COLO668 (cell line): Measurements from ENCODE around the gene AK6.
A peak's percentile ranks its signal among the peaks of the same experiment; 100 is the strongest.

ENCODE experiments used
- DNase-seq: peaks from one replicate; lab custom pipeline; 2025; ENCODE audit not compliant: unreplicated experiment; lab: John Stamatoyannopoulos, UW

The AK6 gene

GRCh38 chr5:69369340-69370121, at the start of gene AK6, which contains the start of the genes RAD17 and TAF9:
TSS of gene AK6 (minus strand) at chr5:69369520. CDS start at chr5:69369490, 30 bp downstream.
TSS of gene RAD17 (plus strand) at chr5:69369818. CDS start at chr5:69372209, 2,391 bp downstream.
TSS of gene TAF9 (minus strand) at chr5:69369520. CDS start at chr5:69365737, 3,783 bp downstream.
- DNase-seq: peak; percentile 89

GRCh38 chr5:69418554-69418953, 49.2 kb upstream of the AK6 start:
- DNase-seq: no peak

GRCh38 chr5:69416699-69417098, 47.4 kb upstream of the AK6 start:
- no peak for DNase-seq

- DNase-seq: peak; percentile 11
Measured at GRCh38 chr5:69416180-69416579, 46.9 kb upstream of the AK6 start.

- DNase-seq: peak; percentile 34
Measured at GRCh38 chr5:69415584-69415958, 46.3 kb upstream of the AK6 start.

GRCh38 chr5:69414885-69415583, 45.7 kb upstream of the AK6 start, which contains the start of gene MARVELD2:
TSS of gene MARVELD2 (plus strand) at chr5:69415116. CDS start at chr5:69419386, 4,270 bp downstream.
- peak; percentile 95 for DNase-seq

GRCh38 chr5:69404659-69405330, 35.5 kb upstream of the AK6 start:
- DNase-seq: no peak

DNA sequence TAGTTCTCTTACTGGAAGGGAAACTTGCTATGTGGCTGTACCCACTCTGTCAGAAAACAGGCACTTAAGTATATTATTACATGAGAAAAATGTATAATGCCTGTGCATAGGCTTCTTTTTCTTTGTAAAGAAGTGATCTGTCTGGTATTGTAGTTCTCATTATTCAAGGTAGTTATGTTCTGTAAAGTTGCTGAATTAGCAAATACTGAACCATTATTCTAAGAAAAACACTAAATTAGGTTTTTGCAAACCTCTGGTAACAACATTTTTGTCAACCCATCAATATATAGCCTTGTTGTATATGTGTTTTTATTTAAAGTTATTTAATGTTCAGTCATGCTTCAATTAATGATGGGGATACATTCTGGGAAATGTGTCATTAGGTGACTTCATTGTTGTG, 9.1 kb upstream of the AK6 start:
- DNase-seq: no peak

GRCh38 chr5:69374911-69375446, 5.7 kb upstream of the AK6 start:
- DNase-seq: no peak

DNA sequence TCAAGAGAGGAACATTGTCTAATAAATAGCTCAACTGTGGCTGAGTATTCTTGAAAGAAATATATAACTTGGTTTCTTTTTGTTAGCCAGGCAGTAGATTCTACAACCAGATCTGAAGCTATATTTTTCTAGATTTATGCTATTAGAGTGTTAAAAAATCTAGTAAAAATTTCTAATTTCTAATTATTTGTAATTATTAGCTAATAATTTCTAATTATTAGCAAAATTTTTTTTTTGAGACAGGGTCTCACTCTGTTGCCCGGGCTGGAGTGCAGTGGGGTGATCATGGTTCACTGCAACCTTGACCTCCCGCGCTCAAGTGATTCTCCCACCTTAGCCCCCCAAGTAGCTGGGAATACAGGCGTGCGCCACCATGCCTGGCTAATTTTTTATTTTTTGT, 3.1 kb upstream of the AK6 start:
- no peak for DNase-seq

DNA sequence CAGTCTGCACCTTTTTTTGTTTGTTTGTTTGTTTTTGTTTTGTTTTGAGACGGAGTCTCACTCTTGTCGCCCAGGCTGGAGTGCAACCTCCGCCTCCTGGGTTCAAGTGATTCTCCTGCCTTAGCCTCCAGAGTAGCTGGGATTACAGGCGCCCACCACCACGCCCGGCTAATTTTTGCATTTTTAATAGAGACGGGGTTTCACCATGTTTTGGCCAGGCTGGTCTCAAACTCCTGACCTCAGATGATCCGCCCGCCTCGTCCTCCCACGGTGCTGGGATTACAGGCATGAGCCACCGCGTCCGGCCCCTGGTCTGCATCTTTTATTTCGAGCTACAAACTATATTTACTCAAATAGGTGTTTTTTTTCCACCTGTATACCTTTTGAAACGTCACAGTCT, 1.0 kb upstream of the AK6 start:
- DNase-seq: peak; percentile 0

GRCh38 chr5:69368458-69369339, 621 bp downstream of the AK6 start:
- DNase-seq: no peak

DNA sequence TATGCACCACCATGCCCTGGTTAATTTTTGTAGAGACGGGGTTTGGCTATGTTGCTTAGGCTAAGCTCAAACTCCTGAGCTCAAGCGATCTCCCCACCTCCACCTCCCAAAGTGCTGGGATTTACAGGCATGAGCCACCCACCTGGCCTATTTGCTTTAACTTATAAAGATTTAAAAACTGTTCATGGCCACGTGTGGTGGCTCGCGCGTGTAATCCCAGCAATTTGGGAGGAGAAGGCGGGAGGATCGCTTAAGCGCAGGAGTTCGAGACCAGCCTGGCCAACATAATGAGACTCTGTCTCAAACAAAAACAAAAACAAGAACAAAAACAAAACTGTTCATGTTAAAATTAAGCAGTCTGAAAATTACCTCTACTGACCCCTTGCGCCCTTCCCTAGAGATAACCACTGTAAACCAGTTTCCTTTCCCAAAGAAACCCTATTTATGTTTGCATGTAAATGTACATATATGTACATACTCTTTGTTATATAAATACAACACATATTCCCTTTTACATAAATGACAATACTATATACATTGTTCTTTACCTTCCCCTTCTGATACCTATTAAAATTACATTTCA, 1.5 kb downstream of the AK6 start:
- DNase-seq: no peak

DNA sequence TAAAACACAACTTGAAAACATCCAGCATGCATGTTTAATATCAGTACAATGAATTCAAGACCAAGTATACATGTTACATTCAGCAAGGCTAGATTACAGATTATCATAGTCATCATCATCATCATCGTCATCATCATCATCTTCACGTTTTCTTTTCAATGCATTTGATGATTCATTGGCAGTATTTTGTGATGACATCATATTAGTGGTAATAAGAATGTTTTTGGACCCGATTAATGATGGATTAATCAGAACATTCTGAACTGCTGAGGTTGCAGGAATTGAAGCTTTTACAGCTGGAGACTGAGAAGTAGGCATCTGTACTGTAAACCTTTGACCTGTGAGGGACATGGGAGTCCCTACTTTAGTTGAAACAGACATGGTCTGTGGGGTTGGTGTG, 4.5 kb downstream of the AK6 start:
- no peak for DNase-seq

- DNase-seq: no peak
Measured at GRCh38 chr5:69364414-69364813, 4.9 kb downstream of the AK6 start.

GRCh38 chr5:69360442-69360841, 8.9 kb downstream of the AK6 start:
- DNase-seq: no peak

DNA sequence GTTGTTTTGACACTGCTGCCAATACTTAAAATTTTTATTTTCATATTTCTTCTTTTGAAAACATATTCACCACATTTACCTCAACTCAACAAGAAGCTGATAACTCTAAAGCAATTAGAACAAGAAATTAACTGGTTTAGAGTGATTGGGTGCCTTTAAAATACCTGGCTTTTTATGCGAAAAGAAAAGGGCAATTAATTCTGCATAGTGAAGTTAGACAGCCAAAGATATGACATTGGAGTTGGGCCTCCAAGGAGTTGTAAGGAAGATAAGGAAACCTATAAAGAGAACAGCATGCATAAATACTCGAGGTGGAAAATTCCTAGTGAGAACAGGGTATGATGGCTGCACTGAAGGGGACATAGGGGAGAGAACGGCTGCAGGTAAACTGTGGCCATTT, 9.6 kb downstream of the AK6 start:
- DNase-seq: no peak

- no peak for DNase-seq
Measured at GRCh38 chr5:69350664-69351063, 18.7 kb downstream of the AK6 start.

DNA sequence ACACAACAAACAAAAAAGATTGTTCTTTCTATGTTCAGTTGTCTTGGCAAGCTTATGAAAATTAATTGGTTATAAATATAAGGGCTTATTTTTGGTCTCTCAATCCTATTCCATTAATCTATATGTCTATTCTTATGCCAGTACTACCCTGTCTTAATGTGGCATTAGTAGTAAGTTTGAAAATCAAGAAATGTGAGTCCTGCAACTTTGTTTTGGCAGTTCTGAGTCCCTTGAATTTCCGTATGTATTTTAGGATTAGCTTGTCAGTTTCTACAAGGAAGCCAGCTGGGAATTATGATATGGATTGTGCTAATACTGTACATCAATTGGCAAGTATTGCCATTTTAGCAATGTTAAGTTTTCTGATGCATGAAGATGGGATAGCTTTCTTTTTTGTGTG, 26.2 kb downstream of the AK6 start:
- no peak for DNase-seq

GRCh38 chr5:69341520-69342161, 27.7 kb downstream of the AK6 start:
- no peak for DNase-seq
